ENCODE data around the gene BBS2.

BBS2 gene

DNA sequence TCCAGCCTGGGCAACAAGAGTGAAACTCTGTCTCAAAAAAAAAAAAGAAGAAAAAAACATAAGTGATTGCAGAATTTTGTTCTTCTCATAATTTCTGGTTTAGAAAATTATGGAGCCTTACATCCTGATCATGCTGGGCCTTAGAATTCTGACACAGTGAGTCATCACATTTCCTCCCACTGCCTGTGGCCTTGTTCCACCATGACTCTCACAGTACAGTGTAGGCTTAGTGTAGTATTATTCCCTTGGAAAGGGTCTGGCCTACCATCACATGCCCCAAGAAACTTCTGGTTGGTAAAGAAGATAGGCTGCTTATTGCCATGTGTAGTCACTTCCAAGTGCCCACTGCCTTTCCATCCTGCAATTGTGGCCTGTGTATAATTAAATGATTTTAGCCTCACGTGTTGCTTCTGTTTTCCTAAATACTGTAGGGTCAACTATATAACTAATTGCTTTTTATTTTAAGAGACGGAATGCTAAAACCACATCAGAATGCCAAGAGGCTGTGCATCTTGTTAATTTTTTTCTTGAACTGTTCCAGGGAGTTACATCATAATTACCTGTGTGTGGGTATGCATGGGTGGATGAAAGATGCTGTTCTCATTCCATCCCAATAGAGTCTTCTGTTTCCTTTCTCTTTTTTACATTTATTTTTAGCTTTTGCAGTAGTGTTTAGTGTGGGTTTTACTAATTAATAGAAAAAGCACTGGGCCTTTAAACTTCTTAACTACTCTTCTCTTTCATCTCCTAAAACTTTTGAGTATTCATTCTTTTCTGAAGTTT, 42.5 kb downstream of the BBS2 start:
- DNase-seq (ENCODE audit: low read depth): peak; percentile 88

- no peak for DNase-seq (ENCODE audit: low read depth)
Measured at GRCh38 chr16:56475201-56475600, 44.6 kb downstream of the BBS2 start.

DNA sequence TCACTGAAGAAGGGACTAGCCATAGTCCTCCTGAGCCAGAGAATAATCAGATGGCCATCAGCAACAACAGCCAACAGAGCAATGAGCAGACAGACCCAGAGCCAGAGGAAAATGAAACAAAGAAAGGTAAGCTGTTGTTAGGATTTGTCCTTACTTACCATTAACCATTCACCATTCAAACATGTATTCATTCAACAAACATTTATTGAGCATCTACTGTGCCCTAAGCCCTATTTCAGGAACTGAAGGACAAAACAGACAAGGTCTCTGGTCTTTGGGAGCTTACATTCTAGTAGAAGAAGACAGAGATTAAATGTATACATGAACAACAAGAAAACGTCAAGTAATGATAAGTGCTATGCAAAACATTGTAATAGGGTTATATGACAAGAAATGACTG, 49.2 kb downstream of the BBS2 start:
- no peak for DNase-seq (ENCODE audit: low read depth)

GRCh38 chr16:56470232-56470631, 49.6 kb downstream of the BBS2 start:
- no peak for DNase-seq (ENCODE audit: low read depth)

GRCh38 chr16:56469748-56470147, 50.1 kb downstream of the BBS2 start:
- DNase-seq (ENCODE audit: low read depth): no peak

- DNase-seq (ENCODE audit: low read depth): no peak
Measured at GRCh38 chr16:56468800-56469199, 51.0 kb downstream of the BBS2 start.

- DNase-seq (ENCODE audit: low read depth): no peak
Measured at GRCh38 chr16:56466344-56466743, 53.5 kb downstream of the BBS2 start.

DNA sequence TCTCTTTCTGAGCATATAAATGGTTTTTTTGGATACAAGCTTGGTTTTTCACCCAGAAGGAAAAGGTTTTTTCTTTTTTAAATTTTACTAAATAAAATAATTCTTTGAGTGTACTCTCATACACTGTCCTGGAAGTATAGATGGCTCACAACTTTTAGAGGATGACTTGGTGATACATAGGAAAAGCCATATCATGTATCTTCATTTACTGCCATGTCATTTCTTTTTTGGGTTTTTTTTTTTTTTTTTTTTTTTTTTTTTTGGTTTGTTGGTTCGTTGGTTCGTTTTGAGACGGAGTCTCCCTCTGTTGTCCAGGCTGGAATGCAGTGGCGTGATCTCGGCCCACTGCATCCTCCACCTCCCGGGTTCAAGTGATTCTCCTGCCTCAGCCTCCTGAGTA, 56.7 kb downstream of the BBS2 start:
- DNase-seq (ENCODE audit: low read depth): no peak

GRCh38 chr16:56462064-56462796, 57.6 kb downstream of the BBS2 start:
- DNase-seq (ENCODE audit: low read depth): no peak

- DNase-seq (ENCODE audit: low read depth): no peak
Measured at GRCh38 chr16:56460101-56460500, 59.7 kb downstream of the BBS2 start.

DNA sequence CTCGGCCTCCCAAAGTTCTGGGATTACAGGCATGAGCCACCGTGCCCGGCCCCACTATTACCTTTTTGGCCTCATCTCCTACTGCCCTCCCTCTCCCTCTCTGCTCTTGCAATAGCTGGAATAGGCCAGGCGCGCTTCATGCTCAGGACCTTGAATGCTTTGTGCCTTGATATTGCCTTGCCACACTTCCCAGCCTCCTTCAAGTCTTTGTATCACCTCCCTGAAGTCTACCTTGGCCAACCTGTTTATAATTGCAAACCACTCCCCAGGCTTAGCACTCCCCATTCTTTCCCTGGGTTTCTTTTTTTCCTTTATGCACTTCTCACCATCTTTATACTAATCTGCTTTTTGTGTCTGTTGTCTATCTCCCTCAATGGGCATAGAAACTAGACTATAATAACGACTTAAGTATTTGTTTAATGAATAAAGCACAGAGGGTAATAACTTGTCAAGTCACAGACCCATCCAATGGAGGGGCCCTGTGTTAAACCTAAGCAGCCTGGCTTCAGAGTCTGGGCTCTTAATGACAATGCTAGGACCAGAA, 61.8 kb downstream of the BBS2 start:
- DNase-seq (ENCODE audit: low read depth): no peak

DNA sequence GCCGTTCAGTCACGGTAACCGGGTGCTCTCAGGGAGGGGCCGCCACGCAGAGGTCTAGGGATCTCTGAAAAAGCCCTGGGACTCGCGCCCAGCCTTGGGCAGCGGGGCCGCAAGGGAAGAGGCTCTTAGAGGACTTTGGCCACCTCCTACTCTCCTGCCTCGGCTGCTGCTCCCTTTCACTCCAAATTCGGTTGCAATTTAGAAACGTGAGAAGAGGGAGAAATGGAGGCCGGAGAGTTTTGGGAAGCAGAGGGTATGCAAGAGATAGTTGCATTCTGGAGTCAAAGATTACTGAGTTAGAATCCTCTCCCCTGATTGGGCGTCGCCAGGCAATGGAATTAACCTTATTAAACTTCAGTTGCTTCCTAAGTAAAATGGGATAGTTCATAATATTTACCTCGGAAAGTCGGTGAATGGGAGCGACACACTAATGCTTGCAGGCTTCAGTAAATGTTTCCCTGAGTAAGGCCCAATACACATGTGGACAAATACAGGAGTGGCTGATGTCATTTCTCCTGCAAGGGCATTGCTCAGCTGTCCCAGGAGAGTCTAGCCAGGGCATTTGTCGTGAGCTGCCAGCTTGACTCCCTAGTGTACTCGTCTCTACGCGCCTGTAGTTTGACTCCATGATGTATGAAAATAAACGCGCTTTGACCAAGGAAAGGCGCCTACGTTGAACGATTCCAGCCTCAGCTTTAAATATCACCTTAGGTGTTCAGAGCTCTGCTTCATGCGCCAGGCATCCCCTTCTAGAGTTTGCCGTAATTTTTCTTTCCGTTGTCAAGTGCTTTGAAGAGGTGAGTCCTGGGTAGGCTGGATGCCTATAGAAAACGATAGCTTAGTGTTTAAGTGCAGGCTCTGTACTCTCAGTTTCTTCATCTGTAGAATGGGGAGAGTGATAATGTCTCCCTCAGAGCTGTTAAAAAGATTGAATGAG, 67.8 kb downstream of the BBS2 start:
- no peak for DNase-seq (ENCODE audit: low read depth)

GRCh38 chr16:56450986-56451752, 68.7 kb downstream of the BBS2 start, which contains the start of the genes NUDT21 and OGFOD1:
Gene NUDT21 (minus strand): TSS chr16:56451332. CDS start chr16:56451202, 130 bp downstream.
Gene OGFOD1 (plus strand): TSS chr16:56451554. CDS start chr16:56451613, 59 bp downstream.
- peak; percentile 98 for DNase-seq (ENCODE audit: low read depth)

DNA sequence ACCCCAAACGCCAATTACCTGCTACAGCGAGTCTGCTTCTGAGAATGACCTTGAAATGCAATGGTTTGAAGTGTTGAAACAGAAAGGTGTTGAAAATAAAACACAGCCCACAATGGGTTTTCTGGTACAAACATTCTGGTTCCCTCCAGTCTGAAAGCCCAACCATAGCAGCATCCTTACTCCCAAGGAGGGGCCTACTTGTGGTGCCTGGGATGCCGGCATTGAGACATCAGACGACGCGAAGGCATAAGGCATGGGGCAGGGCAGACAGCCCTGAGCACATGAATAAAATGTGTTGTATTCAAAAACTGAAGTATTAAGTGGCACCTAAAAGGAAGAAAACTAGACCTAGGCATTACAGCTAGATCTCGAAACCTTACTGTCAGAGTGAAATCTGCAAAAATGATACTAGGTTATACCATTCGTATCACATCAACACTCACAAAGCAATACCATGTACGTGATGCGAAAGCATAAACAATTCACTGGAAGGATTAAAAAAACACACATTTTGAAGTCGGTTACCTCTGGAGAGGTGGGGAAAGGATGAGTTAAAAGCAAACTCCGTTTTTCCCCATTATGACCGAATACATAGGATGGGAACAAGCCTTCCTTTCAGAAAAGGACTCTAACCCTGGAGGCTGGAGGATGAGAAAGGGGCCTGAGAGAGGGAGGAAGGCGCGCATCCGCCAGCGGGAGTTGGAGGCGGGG, 69.4 kb downstream of the BBS2 start:
- DNase-seq (ENCODE audit: low read depth): no peak

DNA sequence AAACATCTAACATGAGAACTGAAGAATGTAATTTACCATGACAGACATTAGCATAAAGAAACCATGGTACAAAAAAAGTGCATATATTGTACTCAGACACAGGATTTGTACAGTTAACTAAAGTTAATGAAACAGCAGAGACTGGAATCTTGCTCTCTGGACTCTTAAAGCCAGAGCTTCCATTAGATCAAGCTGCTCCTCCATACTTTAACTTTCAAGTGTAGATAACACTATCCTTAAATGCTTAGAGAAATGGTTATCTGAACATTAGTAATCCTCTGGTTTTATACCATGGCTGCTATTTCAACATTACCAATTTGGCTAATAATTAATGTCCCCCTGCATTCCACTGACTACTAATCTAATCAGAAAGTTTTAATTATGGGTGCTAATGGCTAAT, 71.8 kb downstream of the BBS2 start:
- DNase-seq (ENCODE audit: low read depth): no peak

DNA sequence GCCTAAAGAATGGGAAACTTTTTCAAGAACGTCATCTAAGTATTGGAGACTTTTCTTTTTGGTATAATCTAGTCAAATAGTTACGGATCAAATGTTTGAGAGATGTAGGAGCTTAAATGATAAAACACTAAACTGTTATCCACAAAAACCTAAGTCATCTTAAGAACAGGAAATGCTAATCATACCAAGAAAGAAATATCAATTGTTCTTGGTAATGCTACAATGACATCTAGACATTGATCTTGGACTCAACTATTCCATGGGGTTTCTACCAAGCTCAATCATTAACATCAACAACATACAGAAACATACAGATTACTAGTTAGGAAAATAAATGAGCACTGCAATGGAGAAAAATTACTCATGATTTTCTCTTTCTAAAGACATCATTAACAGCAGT, 72.5 kb downstream of the BBS2 start:
- no peak for DNase-seq (ENCODE audit: low read depth)

GRCh38 chr16:56438038-56438437, 81.8 kb downstream of the BBS2 start:
- DNase-seq (ENCODE audit: low read depth): no peak

- DNase-seq (ENCODE audit: low read depth): no peak
Measured at GRCh38 chr16:56436258-56436657, 83.6 kb downstream of the BBS2 start.

Data from stromal cell of bone marrow (primary cell).